ENCODE data around the gene SLC35B4.
A peak's percentile ranks its signal among the peaks of the same experiment; 100 is the strongest.
"Not testable (repeated sequence)": the region's sequence is repeated elsewhere in the genome, so short reads cannot be mapped to it uniquely, and the experiment has no call there.

SLC35B4 gene

DNA sequence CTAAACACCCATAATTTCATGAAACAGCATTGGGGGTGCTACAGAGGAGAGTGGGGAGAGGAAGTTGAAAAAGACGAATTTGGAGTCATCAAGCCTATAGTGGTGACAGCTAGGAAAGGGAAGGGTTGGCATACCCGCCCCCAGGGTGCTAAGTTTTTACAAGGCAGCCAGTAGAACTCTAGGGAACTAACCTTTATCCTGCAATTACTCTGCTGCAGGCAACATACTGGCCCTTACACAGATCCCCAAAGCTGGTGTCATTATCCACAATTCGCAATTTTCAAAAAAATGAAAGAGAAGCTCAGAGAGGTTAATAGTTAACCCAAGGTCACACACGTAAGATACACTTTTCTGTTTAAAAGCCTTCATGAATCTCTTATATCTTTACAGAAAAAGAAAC lies 14.2 kb upstream of the SLC35B4 start:
- DNase-seq: no peak

DNA sequence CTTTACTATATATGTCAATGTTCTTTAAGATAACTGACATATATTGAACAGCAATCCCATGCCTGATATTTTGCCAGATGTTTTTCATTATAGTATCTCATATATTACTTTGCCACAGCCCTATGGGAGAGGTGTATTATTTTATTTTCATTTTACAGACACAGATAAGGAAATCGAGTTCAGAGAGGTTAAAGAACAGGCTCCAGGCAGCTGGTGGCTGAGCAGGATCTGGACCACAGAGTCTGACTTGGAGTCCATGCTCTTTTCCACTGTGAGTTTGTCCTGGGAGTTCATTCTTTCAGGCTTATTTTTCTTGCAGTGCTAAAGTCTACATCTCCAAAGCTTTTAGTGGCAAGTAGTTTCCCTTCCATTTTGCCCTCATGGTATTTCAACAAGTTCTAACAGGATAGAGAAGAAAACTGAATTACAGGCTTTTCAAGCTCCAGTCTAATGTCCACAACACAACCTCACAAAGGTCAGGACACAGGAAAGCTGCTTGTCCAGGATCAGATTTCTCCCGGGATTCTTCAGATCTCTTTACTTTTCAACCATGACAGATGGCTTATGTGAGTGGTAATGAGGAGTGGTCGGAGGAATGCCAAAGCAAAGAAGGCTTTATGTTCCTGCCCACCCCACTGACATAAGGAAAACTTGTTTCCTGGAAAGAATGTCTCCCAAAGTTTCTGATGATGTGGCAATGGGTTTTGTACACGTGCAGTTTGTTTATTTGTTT lies 13.1 kb upstream of the SLC35B4 start:
- no peak for DNase-seq

DNA sequence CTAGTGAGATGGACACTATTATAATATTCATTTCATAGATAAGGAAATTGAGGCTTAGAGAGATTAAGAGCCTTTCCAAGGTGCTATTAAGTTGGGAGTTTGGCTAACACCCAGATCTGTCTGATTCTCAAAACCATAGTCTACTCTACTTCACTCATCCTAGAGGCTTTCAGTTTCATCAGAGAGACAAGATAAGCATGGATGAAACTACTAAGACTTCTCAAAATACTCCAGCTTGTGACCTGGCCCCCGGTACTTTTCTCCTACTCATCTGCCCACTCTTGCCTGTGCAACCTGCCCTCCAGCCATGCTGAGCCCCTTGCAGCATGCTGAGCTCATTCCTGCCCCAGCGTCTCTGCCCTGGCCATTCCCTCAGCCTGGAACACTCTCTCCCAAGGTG lies 12.2 kb upstream of the SLC35B4 start:
- no peak for DNase-seq

DNA sequence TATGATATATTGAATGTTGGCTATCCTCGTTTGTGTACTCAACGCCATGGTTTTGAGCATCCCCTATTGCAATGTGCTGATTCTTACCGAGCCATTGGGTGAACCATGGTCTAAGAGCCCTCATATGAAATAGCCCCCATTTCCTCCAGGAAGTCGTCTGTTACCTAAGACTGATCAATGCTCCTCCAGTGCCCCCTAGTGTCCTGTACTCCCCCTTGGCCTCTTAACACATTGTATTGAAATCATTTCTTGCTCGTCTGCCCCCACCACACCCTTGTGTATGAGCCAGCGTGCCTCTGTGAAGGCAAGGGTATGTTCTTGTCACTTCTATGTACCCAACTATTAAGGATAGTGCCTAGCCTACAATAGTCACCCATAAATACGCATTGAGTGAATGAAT lies 11.2 kb upstream of the SLC35B4 start:
- DNase-seq: peak; percentile 8 to 10

DNA sequence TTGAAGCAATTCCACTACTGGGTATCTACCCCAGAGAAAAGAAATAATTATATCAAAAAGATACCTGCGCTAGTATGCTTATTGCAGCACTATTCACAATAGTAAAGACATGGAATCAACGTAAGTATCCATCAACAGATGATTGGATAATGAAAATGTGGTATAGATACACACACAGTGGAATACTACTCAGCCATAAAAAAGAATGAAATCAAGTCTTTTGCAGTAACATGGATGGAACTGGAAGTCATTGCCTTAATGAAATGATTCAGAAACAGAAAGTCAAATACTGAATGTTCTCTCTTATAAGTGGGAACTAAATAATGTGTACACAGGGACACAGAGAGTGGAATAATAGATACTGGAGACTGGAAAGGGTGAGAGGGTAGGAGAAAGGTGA lies 7.4 kb upstream of the SLC35B4 start:
- no peak for DNase-seq

DNA sequence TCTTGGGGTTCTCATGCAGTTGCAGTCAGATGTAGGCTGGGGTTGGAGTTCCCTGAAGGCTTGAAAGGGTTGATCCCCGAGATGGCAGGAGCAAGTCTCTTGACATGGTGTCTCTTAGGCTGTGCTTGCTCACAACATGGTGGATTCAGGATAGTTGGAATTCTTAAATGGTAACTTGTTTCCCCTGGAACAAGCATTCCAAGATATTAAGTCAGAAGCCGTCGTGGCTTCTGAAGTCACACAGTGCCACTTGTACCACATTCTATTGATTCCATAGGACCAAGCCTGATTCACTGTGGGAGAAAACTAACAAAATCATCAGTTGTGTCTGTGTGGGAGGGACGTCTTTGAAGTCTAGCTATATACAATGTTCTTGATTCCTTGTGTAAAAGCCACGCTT lies 3.5 kb upstream of the SLC35B4 start:
- no peak for DNase-seq

DNA sequence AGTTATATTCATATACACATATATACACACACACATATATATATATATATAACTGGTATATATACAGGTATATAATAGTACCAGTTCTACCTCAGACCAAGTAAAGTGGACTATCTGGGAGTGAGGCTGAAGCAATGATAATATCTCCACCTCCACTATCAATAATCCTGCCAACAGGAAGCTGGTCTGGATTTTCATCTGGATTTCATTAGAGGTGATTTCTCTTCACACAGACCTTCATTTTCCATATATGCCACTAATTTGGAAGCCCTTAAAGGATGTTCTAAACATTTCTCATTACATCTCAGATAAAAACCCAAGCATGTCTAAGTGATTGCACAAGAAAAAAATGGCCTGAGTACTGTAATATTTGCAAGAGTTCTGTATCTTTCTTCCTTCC lies 1.7 kb upstream of the SLC35B4 start:
- no peak for DNase-seq

DNA sequence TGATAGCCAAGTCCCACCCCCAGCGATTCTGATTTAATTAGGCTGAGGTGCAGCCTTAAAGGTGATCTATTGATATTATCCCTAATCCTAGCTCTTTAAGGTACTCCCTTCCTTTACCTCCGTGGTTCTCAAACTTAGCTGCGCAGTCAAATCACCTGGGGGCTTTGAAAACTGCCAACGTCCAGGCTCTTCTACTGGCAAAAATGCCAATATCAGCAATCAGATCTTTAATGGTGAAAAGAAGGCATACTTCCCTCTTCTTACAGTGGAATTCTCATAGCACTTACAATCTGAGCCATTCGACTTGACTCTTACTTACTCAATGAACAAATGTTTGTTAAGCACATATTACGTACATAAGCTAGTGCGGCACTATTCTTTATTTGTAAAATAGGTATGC lies 704 bp upstream of the SLC35B4 start:
- DNase-seq: no peak

DNA sequence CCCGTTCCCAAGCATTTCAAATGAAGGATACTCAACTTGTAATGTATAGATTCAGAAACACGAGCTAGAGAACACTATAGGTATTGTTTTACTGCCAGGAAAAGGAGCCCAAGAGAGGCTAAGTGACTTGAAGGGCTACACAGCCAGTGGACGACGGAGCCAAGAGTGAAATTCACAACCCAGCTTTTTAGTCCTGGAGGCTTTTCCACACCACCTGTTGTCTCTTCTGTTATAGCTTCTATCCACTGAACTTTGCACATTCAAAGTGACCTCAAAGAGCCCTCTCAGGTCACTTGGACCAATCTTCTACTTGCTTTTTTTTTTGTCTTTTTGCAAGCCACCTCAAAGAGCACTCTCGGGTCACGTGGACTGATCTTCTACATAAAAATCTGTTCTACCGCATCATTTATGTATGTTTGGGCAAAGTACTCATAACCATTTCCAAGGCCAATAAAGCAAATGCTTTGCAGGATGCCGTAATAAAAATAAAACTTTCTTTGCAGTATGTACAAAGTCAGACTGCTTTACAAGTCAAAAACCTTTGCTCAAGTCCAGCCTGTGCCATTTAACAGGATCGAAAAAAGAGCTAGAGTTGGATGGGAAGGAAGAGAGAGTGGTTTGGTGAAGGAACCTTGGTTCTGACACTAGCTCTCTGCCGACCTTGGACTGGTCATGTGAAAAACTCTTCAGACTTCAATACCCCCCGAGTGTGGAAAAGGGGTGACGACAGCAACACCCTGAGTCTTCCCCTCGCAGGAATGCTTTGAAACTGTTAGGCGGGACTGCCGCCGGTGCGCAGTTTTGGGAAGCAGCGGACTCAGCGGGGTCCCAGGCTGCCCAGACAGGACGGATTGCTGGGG lies 821 bp downstream of the SLC35B4 start:
- no peak for DNase-seq

DNA sequence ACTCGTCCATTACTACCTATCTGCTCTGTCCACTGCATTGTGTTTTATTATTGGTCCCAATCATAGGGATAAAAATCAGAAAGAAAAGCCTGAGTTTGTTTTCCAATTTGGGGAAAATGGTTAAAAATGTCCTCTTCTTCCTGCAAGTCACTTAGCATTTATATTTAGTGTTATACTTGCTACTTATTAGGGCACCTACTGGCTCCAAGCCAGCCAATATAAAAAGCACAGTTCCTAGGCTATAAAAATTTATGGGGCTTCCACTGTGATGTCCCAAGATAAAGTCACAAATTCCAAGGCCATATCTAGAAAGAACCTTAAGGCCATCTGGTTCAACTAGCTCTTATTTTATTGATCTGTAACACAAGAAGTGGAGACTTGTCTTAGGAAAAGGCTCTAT lies 3.2 kb downstream of the SLC35B4 start:
- DNase-seq: no peak

DNA sequence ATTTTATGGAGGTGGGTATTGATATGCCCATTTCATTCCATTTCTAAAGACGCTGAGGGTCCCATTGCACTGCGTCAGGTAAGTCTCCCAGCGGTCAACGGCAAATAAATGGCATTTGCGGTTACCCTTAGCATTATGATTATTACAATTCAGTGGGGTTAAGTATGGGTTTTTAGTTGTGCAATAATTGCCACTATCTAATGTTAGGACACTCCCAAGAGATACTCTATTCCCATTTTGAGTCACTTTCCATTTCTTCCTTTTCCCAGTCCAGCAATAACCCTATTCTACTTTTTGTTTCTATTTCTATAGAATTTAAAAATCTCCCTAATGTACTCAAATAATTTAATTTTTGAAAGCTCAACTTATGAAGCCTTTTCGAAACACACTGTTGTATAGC lies 4.0 kb downstream of the SLC35B4 start:
- no peak for DNase-seq

DNA sequence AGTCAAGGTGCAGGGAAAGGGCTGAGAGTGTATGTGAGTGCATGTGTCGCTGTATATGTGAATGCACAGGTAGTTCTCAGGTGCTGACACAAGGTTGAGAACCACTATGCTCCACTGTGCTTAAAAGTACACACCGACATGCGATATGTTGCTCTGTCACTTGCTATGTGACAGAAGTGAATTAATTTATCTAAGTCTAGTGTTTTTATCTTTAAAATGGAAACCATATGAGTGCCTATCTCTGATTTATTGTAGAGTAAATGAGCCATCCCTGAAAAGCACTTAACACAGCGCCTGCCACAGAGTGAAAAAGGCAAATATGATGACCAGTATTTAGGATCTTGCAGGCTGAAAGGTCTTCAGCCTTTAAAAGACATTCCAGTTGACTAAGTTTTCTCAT lies 4.9 kb downstream of the SLC35B4 start:
- no peak for DNase-seq

DNA sequence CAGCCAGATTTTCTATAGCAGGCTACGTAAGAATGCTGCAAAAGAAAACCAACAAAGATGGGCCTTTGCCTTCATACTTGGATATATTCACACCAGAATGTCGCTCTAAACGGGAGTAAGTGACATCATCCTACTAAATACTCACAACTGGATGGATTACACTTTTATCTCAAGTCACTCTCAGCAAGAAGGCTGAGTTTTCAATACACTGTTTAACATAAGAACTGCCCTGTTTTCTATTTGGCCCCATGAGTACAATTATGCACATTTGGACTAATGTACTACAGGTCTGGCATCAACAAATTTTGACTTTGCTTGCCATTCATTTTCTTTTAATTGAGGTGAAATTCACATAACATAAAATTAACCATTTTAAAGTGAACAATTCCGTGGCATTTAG lies 8.2 kb downstream of the SLC35B4 start:
- DNase-seq: no peak

DNA sequence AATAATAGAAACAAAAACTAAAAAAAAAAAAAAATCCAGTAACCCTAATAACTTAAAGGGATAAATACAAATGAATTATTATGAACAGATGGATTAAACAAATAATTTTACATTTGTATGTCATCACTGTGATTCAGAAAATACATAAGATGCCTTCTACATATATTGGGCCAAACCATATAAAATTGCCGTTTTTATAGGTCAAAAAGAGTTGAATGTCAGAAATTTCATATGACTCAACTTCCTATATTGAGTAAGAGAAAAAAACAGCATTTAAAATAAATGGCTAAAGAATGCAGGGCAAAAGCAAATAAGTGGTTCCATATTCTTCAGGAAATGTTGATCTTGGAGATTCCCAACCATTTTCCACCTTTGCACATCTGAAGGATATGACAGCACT lies 9.4 kb downstream of the SLC35B4 start:
- no peak for DNase-seq

DNA sequence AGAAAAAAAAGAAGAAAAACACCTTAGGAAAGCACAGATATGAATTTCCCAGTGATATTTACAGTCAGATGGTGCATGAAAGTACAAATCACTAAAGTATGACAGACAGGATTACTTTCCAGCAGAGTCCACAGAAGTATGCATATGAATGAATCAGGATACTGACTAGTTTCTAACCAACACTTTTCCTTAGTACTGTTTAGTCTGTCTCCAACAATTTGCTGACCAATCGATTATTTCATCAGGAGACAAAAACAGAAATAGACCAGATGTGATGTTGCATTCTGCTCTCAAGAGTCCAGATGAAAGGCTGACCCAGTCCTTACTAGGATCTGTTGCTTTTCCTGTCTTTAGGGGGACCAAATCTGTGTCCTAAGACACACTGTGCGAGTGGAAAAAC lies 14.6 kb downstream of the SLC35B4 start:
- no peak for DNase-seq

DNA sequence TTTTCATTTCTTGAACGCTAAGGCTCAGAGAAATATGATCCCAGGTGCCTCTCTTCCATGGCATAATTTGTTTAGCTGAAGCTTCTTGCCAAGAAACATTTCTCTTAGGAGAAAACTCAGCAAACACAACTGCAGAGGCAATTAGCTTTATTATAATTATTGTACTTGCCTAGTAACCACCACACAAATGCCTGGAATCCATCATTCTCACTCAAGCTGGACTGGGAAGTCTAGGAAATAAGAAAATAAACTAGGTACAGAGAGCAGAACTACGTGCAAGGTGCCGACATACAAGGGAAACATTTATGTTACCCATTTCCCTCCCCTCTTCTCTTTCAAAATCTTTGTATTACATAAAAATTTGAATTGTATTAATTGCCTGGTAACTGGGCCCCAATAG lies 15.1 kb downstream of the SLC35B4 start:
- DNase-seq: no peak

DNA sequence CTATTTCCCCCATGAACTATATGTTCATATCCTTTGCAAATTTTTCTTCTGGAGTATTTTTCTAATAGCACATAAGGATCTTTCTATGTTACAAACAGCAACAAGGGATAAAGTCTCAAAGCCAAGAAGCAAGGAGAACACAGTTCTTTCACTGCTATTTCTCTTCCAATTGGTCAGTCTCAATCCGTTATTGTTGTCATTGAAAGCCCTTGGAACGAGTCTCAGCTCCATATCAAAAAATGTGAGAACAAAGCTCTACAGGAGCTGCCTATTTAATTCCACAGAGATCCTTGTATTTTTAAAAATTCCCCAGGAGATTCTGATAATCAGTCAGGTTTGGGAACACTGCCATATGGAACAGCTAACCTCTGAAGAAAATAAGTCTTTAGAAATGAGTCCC lies 15.7 kb downstream of the SLC35B4 start:
- no peak for DNase-seq

DNA sequence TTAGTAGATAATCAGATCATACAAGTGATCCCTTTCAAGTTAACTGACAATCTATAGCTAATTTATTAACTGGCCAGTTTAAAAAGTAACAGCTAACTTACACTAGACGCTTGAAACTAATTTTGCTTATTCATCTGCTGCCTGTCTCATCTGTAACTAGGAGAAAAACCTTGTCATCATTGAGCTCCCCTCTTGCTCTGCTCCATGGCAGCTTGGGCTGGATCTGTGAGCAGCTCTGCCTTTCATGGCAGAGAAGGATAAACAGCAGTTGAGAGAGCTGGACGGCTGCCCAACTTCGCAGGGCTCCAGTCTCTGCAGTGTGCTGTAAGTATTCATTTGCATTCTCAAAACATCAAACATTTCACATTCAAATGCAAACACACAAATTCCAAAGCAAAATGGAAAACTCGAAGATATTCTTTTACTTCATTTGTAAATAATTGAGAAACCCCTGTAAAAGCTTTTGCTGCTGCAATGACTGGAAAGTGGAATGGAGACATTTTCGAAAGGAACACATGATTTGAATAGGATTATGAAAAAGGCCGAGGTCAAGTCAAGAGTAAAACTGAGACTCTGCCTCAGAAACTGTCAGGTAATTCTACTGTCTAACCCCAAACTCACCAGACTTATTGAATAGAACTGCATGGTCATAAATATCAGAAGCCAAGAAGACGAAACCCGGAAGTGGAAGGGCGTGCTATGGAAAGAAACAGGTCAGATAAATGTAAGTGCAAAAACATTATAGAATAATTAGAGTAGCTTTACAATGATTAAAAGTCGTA lies 17.6 kb downstream of the SLC35B4 start:
- no peak for DNase-seq

DNA sequence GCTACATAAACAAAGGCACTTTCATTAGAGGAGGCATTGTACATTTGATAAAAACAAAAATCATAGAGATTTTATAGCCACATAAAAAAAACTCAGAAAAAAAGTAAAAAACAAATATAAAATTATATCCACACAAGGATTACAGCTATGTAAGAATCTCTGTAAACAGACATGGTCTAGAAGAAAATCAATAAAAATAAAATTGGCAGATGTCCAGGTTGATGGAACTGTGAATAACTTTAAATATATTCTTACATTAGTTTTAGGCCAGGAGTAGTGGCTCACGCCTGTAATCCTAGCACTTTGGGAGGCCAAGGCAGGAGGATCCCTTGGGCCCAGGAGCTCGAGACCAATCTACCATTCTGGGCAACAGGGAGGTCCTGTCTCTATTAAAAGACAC lies 19.2 kb downstream of the SLC35B4 start:
- DNase-seq: no peak

DNA sequence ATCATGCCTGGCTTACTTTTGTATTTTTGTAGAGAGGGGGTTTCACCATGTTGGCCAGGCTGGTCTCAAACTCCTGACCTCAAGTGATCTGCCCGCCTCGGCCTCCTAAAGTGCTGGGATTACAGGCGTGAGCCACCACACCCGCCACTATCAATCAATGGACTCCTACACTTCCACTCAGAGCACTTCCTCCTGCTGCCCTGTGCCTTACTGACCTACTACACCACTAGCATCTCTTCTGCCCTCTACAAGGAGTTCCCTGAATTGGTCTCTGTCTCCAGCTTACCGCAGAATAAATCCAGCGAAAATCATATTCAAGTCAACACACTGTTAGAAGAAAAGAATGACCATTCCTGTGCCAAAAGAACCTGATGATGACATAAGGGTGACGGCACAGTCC lies 20.7 kb downstream of the SLC35B4 start:
- DNase-seq: not testable (repeated sequence)

DNA sequence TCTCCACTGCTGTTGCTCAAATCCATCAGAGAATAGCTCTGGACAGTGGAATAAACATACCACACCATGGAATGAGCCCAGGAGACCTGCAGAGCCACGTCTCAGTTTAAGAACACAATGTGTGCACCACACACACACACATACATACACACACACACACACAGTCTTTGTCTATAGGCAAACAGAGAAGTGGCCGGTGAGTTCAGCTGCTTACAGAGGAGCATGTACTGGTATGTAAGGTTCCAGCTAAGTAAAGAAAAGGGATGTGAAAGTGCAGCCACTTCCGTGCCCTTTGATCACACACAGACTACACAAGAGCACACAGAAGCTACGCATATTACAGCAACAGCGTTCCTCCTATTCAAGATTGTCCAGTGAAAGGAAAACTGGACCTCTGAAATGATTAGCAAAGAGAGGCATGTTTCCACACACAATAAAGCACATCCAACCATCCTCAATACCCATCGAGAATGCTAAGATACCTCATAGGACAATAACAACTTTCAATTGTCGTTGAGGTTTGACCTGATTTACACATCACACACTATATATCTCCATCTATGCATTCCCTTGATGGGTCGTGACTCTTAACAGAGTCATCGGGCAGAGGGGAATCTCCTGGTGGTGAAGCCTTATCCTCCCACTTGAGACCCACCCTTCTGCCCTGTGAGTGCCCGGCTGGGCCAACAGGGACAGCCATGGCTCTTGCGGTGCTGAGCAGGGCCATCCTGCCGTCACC lies 23.6 kb downstream of the SLC35B4 start:
- DNase-seq: no peak

DNA sequence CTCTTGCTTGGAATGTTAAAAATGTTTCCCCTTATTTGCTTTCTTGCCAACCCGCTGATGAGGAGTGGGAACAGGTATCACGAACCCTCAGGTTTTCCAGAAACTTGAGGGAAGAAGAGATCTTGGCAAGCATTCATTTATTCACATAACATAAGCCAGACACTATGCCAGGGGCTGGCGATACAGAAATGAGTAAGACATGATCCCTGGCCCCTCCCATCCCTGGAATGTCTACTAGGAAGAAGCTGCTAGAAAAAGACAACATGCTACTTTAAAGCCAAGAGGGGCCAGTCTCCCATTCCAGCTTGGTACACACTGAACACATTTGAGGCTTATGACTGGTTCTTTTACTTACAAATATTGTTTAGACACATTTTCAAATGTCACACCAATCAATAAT lies 26.4 kb downstream of the SLC35B4 start:
- DNase-seq: no peak

DNA sequence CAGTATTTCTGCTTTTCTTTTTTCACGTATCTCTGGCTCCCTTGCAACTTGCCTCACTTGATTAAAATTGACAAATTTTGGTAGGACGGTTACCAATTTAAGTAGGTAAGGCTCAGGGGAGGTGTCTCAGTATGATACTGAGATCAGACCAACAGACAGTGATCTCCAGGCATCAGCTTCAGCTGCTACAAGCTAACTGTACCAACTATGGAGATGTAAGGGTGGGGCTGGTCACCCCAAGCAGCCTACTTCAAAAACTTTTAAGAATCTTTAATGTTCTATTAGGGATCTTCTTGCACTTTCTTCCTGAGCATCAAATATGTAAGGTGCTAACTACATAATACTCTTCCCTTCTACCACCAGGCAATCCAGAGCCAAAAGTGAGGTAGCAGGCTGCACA lies 26.9 kb downstream of the SLC35B4 start:
- no peak for DNase-seq

Measured in NCI-H1930 (cell line).